ENCODE measurements around the gene LRRTM3.

LRRTM3 gene

DNA sequence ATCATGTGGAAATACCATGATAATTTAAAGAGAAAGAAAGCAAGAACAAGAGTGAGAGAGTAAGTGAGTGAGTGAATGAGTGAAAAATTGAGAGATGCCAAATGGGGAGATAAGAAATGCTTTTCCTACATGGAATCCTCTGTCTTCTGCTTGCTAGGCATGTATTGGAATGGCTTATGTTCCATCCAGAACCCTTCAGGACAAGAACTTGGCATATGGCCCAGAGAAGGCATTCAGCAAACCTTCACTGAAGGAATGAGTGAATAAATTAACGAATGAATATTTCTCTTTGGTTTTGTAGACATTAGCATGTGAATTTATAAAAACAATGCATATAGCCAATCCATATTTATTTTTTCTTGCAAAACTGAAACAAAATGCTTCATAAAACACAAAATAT, 162.2 kb downstream of the LRRTM3 start:
- H3K27ac ChIP-seq = no peak overlapping the region
- H3K36me3 ChIP-seq = no peaks in the 10 kb centered on the region
- H3K4me1 ChIP-seq (ENCODE audit: control insufficient read depth in 1 of 2, insufficient read depth in 1 of 2, low read depth in 1 of 2, low read length in 1 of 2) = no peaks in the 10 kb centered on the region
- H3K9me3 ChIP-seq = no peaks in the 10 kb centered on the region
- no peaks in the 10 kb centered on the region for H3K27me3 ChIP-seq
- TF ChIP-seq, protein P1, sequence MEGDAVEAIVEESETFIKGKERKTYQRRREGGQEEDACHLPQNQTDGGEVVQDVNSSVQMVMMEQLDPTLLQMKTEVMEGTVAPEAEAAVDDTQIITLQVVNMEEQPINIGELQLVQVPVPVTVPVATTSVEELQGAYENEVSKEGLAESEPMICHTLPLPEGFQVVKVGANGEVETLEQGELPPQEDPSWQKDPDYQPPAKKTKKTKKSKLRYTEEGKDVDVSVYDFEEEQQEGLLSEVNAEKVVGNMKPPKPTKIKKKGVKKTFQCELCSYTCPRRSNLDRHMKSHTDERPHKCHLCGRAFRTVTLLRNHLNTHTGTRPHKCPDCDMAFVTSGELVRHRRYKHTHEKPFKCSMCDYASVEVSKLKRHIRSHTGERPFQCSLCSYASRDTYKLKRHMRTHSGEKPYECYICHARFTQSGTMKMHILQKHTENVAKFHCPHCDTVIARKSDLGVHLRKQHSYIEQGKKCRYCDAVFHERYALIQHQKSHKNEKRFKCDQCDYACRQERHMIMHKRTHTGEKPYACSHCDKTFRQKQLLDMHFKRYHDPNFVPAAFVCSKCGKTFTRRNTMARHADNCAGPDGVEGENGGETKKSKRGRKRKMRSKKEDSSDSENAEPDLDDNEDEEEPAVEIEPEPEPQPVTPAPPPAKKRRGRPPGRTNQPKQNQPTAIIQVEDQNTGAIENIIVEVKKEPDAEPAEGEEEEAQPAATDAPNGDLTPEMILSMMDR (IDR thresholded peaks at IDR 0.05) = no peak
- H3K4me3 ChIP-seq (ENCODE audit: low read depth in 1 of 2, low read length in 1 of 2) = no peak overlapping the region

DNA sequence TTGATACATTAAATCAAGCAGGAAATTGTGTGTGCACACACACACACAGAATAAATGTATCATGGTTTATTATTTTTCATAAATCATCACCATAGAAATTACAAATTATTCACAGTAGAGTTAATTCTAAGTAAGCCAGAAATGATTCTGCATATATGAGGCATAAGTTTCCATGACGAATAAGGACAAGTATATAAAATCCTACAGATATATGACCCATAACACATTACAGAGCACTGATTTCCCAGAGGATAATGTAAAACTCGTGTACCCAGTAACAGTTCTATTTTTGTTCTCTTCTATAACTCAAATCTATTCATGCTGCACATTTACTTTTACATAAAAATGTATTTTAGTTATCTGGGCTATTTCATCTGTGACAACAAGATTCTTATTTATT, 169.7 kb downstream of the LRRTM3 start:
- no peaks in the 10 kb centered on the region for H3K36me3 ChIP-seq
- TF ChIP-seq, protein P1 (IDR thresholded peaks at IDR 0.05) = no peak
- no peak overlapping the region for H3K27ac ChIP-seq
- H3K9me3 ChIP-seq = no peaks in the 10 kb centered on the region
- no peaks in the 10 kb centered on the region for H3K4me1 ChIP-seq (ENCODE audit: control insufficient read depth in 1 of 2, insufficient read depth in 1 of 2, low read depth in 1 of 2, low read length in 1 of 2)
- H3K4me3 ChIP-seq (ENCODE audit: low read depth in 1 of 2, low read length in 1 of 2) = no peak overlapping the region
- H3K27me3 ChIP-seq = no peaks in the 10 kb centered on the region

DNA sequence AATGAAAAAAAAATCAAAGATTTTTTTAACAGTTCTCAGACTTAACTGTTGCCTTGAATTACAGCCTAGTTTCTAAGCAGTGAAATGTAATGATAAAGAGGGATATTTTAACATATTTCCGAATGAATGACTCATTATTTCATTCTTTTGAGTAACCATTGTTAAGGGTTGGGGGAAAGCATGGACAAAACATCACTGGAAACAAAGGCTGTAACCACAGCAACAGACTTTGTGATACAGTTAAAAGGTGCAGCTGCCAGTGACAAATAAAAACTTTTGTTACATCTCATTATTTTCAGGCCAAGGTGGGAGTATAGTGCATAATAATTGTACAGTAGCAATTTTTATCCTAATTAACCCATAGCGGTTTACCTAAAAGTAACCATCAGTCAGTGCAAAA, 172.6 kb downstream of the LRRTM3 start:
- no peaks in the 10 kb centered on the region for H3K4me1 ChIP-seq (ENCODE audit: control insufficient read depth in 1 of 2, insufficient read depth in 1 of 2, low read depth in 1 of 2, low read length in 1 of 2)
- H3K4me3 ChIP-seq (ENCODE audit: low read depth in 1 of 2, low read length in 1 of 2) = no peak overlapping the region
- no peaks in the 10 kb centered on the region for H3K27me3 ChIP-seq
- H3K27ac ChIP-seq = no peak overlapping the region
- H3K9me3 ChIP-seq = no peaks in the 10 kb centered on the region
- H3K36me3 ChIP-seq = no peaks in the 10 kb centered on the region
- TF ChIP-seq, protein P1 (IDR thresholded peaks at IDR 0.05) = no peak

DNA sequence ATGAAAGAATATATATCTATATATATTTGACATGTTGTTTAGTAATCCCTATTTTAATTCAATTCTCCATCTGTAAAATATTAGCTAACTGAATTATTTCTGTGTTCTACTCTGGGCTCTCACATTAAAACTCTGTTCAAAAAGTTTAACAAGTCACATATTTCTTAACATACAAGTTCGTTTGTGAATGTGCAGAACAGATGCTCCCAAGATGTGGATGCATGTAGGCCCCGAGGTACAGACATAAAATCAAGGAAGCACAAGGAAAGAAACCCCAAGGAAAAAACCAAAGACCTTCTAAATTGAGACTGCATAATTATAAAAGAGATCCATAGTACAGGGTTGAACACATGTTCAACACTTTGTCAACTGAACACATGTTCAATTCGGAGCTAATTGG, 175.1 kb downstream of the LRRTM3 start:
- Histone ChIP-seq H3K36me3 (no peaks in the 10 kb centered on the region), H3K27ac (no peak overlapping the region), H3K9me3 (no peaks in the 10 kb centered on the region), H3K27me3 (no peaks in the 10 kb centered on the region), H3K4me3 (ENCODE audit: low read depth in 1 of 2, low read length in 1 of 2) (no peak overlapping the region), H3K4me1 (ENCODE audit: control insufficient read depth in 1 of 2, insufficient read depth in 1 of 2, low read depth in 1 of 2, low read length in 1 of 2) (no peaks in the 10 kb centered on the region)
- TF ChIP-seq, protein P1 (IDR thresholded peaks at IDR 0.05) = no peak

DNA sequence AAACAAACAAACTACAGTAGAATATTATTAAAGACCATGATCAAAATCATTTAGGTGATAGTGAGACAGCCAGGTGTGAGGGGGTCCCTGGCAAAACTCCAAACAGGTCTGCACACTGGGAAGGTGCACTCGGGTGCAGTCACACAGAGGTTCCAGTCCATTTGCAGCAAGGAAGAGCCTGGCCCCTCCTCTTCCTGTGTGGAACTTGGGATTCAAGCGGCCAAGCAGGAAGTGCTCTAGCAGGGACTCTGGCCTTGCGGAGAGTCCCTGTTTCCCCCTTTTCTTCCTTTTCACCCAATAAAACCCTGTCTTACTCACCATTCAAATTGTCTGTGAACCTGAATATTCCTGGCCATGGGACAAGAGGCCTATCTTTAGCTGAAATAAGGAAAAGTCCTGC, 181.8 kb downstream of the LRRTM3 start:
- H3K4me3 ChIP-seq (ENCODE audit: low read depth in 1 of 2, low read length in 1 of 2) = no peak overlapping the region
- no peaks in the 10 kb centered on the region for H3K9me3 ChIP-seq
- H3K36me3 ChIP-seq = no peaks in the 10 kb centered on the region
- no peaks in the 10 kb centered on the region for H3K27me3 ChIP-seq
- H3K4me1 ChIP-seq (ENCODE audit: control insufficient read depth in 1 of 2, insufficient read depth in 1 of 2, low read depth in 1 of 2, low read length in 1 of 2) = no peaks in the 10 kb centered on the region
- H3K27ac ChIP-seq = no peak overlapping the region
- TF ChIP-seq, protein P1 (IDR thresholded peaks at IDR 0.05) = no peak

DNA sequence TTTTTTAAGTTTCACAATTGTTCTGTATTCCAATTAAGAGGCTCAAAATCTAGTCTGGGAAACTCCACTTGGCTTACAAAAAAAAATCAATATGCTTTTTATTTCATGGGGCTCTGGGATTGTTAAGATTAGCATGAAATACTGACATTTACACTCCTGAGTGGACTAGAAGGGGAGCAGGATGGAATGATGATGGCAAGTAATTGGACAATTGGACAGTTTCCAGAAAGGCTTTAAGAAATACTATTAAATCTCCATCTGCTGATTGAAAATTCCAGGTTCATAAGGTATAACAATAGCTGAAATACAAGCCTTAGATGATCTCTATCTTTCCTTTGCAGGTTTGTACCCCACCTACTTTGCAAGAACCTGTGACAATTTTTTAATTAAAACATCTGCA, 184.4 kb downstream of the LRRTM3 start:
- Histone ChIP-seq H3K4me3 (ENCODE audit: low read depth in 1 of 2, low read length in 1 of 2) (no peak overlapping the region), H3K9me3 (no peaks in the 10 kb centered on the region), H3K36me3 (no peaks in the 10 kb centered on the region), H3K27me3 (no peaks in the 10 kb centered on the region), H3K4me1 (ENCODE audit: control insufficient read depth in 1 of 2, insufficient read depth in 1 of 2, low read depth in 1 of 2, low read length in 1 of 2) (no peaks in the 10 kb centered on the region), H3K27ac (no peak overlapping the region)
- TF ChIP-seq, protein P1 (IDR thresholded peaks at IDR 0.05) = no peak

Data from neutrophil (primary cell).